ENCODE data around the gene DEFB119. TPM values are rescaled to one million over a fixed set of nuclear protein-coding genes. Genes with fewer than 3 reads are reported as not detected.
"Not testable (repeated sequence)": the region's sequence is repeated elsewhere in the genome, so short reads cannot be mapped to it uniquely, and the experiment has no call there.

DEFB119 gene
- total RNA-seq (2014; rRNA removed; shearing (Covaris generic)), result not detected in 2 replicates
- not detected in 2 replicates for polyA plus RNA-seq (2014; cell fraction: nucleus; rRNA removed)

GRCh38 chr20:31390490-31390889 lies at the start of gene DEFB119:
Gene DEFB119 (minus strand): TSS chr20:31390590. CDS start chr20:31390483, 107 bp downstream.
- no peak for DNase-seq (ENCODE audit: extremely low read depth, low read depth)

GRCh38 chr20:31430568-31431115 lies 40.3 kb upstream of the DEFB119 start:
- no peak for DNase-seq (ENCODE audit: extremely low read depth, low read depth)

DNA sequence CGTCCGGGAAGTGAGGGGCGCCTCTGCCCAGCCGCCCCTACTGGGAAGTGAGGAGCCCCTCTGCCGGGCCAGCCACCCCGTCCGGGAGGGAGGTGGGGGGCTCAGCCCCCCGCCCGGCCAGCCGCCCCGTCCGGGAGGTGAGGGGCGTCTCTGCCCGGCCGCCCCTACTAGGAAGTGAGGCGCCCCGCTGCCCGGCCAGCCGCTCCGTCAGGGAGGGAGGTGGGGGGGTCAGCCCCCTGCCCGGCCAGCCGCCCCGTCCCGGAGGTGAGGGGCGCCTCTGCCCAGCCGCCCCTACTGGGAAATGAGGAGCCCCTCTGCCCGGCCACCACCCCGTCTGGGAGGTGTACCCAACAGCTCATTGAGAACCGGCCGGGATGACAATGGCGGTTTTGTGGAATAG lies 37.2 kb upstream of the DEFB119 start:
- not testable (repeated sequence) for DNase-seq (ENCODE audit: extremely low read depth, low read depth)

GRCh38 chr20:31426891-31427551 lies 36.6 kb upstream of the DEFB119 start:
- DNase-seq (ENCODE audit: extremely low read depth, low read depth), result not testable (repeated sequence)

- DNase-seq (ENCODE audit: extremely low read depth, low read depth), result no peak
These were observed 35.4 kb upstream of the DEFB119 start for GRCh38 chr20:31425797-31426196.

DNA sequence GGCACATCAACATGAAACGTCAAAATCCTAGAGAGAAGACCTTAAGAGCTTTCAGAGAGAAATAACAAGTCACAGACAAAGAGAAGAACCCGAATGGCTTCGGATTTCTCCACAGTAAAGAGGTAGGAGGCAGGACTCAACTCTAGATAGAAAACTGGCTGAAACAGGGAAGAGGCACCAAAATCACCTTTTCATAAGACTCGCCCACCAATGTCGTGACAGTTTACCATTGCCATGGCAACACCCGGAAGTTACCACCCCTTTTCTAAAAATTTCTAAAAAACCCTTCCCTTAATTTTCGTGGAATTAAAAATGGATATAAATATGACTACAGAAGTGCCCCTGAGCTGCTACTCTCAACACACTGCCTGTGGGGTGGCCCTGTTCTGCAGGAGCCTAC lies 27.9 kb upstream of the DEFB119 start:
- DNase-seq (ENCODE audit: extremely low read depth, low read depth), result no peak

- DNase-seq (ENCODE audit: extremely low read depth, low read depth), result no peak
These were observed 25.3 kb upstream of the DEFB119 start for GRCh38 chr20:31415653-31416052.

- DNase-seq (ENCODE audit: extremely low read depth, low read depth), result no peak
These were observed 24.0 kb upstream of the DEFB119 start for GRCh38 chr20:31414381-31414780.

- no peak for DNase-seq (ENCODE audit: extremely low read depth, low read depth)
These were observed 19.6 kb upstream of the DEFB119 start for GRCh38 chr20:31410011-31410410.

DNA sequence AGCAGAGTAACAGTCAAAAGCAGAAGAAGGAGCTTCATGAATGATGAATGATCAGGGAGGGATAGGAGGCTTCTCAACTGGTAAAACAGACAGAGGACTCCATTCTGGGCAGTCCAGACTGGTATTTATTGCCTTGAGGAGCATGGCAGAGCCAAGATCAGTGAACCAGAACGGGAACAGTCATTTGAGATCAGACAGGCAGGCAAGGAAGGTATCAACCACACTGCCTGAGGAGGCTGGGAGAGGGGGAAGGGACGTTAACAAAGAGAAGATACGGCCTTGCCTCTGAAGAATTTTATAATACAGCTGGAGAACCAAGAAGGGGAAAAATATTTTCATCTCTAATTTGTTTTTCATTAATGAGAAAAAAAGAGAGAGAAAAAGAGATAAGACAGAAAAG lies 15.7 kb upstream of the DEFB119 start, which contains the start of gene DEFB121:
Gene DEFB121, minus strand, starts transcription at position 101 of the 400 bp plus-strand sequence. Its CDS starts 63 bp downstream, at position 38.
- no peak for DNase-seq (ENCODE audit: extremely low read depth, low read depth)

- DNase-seq (ENCODE audit: extremely low read depth, low read depth), result no peak
These were observed 13.5 kb upstream of the DEFB119 start for GRCh38 chr20:31403886-31404285.

DNA sequence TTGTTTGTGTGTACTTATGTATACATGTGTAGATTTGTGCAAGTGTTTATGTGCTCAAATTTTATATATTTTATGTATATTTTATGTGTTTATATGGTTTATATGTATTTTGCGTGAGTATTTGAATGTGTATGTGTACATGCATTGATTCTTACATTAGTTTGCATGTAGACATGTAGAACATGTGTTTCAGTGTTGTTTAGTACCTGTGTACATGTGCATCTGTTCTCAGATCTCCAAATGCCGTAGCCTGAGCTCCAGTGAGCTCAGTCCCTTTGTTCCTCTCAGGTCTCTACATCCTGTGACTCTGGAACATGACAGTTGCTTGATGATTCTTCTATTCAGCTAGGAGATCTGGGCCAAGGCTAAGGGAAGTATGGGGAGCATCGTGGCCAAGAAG lies 4.5 kb upstream of the DEFB119 start:
- DNase-seq (ENCODE audit: extremely low read depth, low read depth), result no peak

DNA sequence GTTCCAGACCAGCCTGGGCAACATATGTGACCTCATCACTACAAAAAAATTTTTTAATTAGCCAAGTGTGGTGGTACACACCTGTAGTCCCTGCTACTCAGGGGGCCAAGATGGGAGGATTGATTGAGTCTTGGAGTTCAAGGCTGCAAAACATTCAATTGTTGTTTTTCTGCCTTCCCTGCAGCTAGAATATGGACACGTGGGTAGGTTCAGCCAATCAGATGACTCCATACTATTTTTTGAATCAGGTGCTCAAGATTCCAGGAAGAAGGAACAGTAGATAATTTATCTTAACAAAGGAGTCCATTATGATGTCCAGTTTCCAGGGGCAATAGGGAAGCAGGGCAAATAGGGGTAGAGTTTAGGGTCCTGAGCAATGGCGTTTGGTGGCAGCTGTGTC lies 2.4 kb upstream of the DEFB119 start:
- no peak for DNase-seq (ENCODE audit: extremely low read depth, low read depth)

GRCh38 chr20:31374346-31374745 lies 16.0 kb downstream of the DEFB119 start:
- no peak for DNase-seq (ENCODE audit: extremely low read depth, low read depth)

GRCh38 chr20:31368301-31368700 lies 22.1 kb downstream of the DEFB119 start, which contains the start of gene DEFB118:
Gene DEFB118 (plus strand): TSS chr20:31368601. CDS start chr20:31368651, 50 bp downstream.
- DNase-seq (ENCODE audit: extremely low read depth, low read depth), result no peak

GRCh38 chr20:31364272-31364671 lies 26.1 kb downstream of the DEFB119 start:
- not testable (repeated sequence) for DNase-seq (ENCODE audit: extremely low read depth, low read depth)

DNA sequence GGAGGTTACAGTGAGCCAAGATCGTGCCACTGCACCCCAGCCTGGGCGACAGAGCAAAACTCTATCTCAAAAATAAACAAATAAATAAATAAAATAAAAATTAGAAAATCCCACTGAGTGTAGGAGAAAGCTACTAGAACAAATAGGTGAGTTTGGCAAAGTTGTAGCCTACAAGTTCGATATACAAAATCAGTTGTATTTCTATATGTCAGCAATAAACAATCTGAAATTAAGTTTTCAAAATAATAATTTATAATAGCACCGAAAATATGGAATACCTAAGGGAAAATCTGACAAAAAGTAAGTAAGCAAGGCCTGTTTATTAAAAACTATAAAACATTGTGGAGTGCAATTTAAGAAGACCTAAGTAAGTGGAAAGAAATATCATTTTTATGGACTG lies 27.1 kb downstream of the DEFB119 start:
- DNase-seq (ENCODE audit: extremely low read depth, low read depth), result no peak

DNA sequence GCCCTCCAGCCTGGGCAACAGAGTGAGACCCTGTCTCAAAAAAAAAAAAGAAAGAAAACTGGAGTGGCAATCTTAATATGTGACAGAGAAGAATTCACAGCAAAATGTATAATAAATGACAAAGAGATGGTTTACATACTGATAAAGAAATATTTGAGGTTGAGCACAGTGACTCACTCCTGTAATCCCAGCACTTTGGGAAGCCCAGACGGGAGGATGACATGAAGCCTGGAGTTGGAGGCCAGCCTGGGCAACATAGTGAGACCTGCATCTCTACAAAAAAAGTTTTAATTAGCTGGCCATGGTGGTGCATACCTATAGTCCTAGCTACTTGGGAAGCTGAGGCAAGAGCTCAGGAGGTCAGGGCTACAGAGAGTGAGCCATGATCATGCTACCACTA lies 34.4 kb downstream of the DEFB119 start:
- DNase-seq (ENCODE audit: extremely low read depth, low read depth), result no peak

- DNase-seq (ENCODE audit: extremely low read depth, low read depth), result no peak
These were observed 48.9 kb downstream of the DEFB119 start for GRCh38 chr20:31341470-31341869.

- DNase-seq (ENCODE audit: extremely low read depth, low read depth), result no peak
These were observed 59.5 kb downstream of the DEFB119 start for GRCh38 chr20:31330893-31331292.

All from NCI-H460 (cell line).